PC-3 (cell line): Measurements from ENCODE around the gene ANTKMT.

Experiments
- EZH2phosphoT487 ChIP-seq: fragments of 300-600 bp; sonication (generic); IDR thresholded peaks from 2 replicates; pipeline ENCODE4 v1.6.1; 2018; ENCODE audit warnings: mild to moderate bottlenecking, antibody characterized with exemption, low read length, borderline replicate concordance
- TF ChIP-seq, protein P1 (sequence below): fragments of 300-600 bp; sonication (generic); conservative IDR thresholded peaks from 2 replicates; pipeline ENCODE4 v1.5.1; 2017; ENCODE audit warnings: antibody characterized with exemption, low read depth, mild to moderate bottlenecking, low read length

DNA sequence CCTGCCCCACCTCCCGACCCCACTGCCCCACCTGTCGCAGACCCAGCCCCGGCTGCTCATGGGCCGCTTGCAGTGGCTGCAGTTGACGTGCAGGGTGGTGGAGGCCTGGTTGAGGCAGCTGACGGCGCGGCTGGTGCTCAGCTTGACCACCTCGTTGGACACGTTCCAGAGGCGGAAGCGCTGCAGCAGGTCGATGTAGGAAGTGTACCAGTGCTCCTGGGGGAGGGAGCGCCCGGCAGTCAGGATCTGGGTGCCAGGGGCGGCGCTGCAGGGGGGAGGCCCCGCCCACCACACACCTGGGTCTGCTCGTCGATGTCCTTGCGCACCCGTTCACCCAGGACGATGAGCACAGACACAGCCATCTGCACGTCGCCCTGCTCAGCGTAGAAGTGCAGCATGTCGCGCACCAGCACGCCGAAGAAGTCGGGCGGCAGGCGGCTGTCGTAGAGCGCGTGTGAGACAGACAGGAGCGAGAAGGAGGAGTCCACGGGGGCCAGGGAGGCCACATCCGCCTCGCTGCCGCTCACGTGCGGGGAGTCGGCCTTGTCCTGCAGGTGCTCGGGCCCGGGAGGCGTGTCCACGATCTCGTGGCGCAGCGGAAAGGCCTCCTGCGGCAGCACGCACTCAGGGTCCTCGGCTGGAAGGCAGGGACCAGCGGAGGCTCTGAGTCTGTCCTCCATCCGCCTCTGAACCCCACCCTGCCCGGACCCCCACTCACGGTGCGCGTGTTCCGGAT lies 35.8 kb upstream of the ANTKMT start:
- TF ChIP-seq, protein P1, sequence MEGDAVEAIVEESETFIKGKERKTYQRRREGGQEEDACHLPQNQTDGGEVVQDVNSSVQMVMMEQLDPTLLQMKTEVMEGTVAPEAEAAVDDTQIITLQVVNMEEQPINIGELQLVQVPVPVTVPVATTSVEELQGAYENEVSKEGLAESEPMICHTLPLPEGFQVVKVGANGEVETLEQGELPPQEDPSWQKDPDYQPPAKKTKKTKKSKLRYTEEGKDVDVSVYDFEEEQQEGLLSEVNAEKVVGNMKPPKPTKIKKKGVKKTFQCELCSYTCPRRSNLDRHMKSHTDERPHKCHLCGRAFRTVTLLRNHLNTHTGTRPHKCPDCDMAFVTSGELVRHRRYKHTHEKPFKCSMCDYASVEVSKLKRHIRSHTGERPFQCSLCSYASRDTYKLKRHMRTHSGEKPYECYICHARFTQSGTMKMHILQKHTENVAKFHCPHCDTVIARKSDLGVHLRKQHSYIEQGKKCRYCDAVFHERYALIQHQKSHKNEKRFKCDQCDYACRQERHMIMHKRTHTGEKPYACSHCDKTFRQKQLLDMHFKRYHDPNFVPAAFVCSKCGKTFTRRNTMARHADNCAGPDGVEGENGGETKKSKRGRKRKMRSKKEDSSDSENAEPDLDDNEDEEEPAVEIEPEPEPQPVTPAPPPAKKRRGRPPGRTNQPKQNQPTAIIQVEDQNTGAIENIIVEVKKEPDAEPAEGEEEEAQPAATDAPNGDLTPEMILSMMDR = no peak
- TF ChIP-seq EZH2phosphoT487 = no peak
